HG03045 (cell line): Measurements from ENCODE around the gene MOXD1.

Experiments
- ATAC-seq: cut with Tn5 transposase; IDR thresholded peaks from one replicate; pipeline ENCODE4 v1.9.1; 2021; ENCODE audit warnings: mild to moderate bottlenecking, moderate library complexity; ENCODE audit not compliant: unreplicated experiment

Gene MOXD1

GRCh38 chr6:132400883-132401617 lies at the start of gene MOXD1:
Gene MOXD1 (minus strand): TSS chr6:132401475. CDS start chr6:132401426, 49 bp downstream.
- peak; percentile 73 for ATAC-seq

GRCh38 chr6:132446855-132447241 lies 45.6 kb upstream of the MOXD1 start:
- no peak for ATAC-seq

GRCh38 chr6:132446141-132446854 lies 45.0 kb upstream of the MOXD1 start:
- ATAC-seq: no peak

GRCh38 chr6:132445201-132445951 lies 44.1 kb upstream of the MOXD1 start:
- no peak for ATAC-seq

GRCh38 chr6:132443206-132443605 lies 41.9 kb upstream of the MOXD1 start:
- no peak for ATAC-seq

- no peak for ATAC-seq
These were observed 28.8 kb upstream of the MOXD1 start for GRCh38 chr6:132430110-132430509.

- ATAC-seq: no peak
These were observed 23.9 kb upstream of the MOXD1 start for GRCh38 chr6:132425176-132425575.

- no peak for ATAC-seq
These were observed 22.6 kb upstream of the MOXD1 start for GRCh38 chr6:132423839-132424238.

- no peak for ATAC-seq
These were observed 17.1 kb upstream of the MOXD1 start for GRCh38 chr6:132418235-132418965.

- no peak for ATAC-seq
These were observed 13.5 kb upstream of the MOXD1 start for GRCh38 chr6:132414761-132415160.

GRCh38 chr6:132414322-132414721 lies 13.0 kb upstream of the MOXD1 start:
- ATAC-seq: no peak

- ATAC-seq: no peak
These were observed 12.2 kb upstream of the MOXD1 start for GRCh38 chr6:132413499-132413802.

GRCh38 chr6:132412656-132413498 lies 11.6 kb upstream of the MOXD1 start:
- no peak for ATAC-seq

- no peak for ATAC-seq
These were observed 10.0 kb upstream of the MOXD1 start for GRCh38 chr6:132411296-132411695.

GRCh38 chr6:132410830-132411229 lies 9.6 kb upstream of the MOXD1 start:
- no peak for ATAC-seq

GRCh38 chr6:132405143-132405915 lies 4.1 kb upstream of the MOXD1 start:
- no peak for ATAC-seq

GRCh38 chr6:132404736-132405135 lies 3.5 kb upstream of the MOXD1 start:
- no peak for ATAC-seq

- ATAC-seq: no peak
These were observed 3.1 kb upstream of the MOXD1 start for GRCh38 chr6:132404330-132404729.

- ATAC-seq: no peak
These were observed 477 bp upstream of the MOXD1 start for GRCh38 chr6:132401618-132402285.
